ENCODE results near the gene GTF2I. TPM values are rescaled to one million over a fixed set of nuclear protein-coding genes. Genes with fewer than 3 reads are reported as not detected.
"Not testable (repeated sequence)": the region's sequence is repeated elsewhere in the genome, so short reads cannot be mapped to it uniquely, and the experiment has no call there.

GTF2I gene
- total RNA-seq, 1 donor from 2014 or later, result 310 TPM

DNA sequence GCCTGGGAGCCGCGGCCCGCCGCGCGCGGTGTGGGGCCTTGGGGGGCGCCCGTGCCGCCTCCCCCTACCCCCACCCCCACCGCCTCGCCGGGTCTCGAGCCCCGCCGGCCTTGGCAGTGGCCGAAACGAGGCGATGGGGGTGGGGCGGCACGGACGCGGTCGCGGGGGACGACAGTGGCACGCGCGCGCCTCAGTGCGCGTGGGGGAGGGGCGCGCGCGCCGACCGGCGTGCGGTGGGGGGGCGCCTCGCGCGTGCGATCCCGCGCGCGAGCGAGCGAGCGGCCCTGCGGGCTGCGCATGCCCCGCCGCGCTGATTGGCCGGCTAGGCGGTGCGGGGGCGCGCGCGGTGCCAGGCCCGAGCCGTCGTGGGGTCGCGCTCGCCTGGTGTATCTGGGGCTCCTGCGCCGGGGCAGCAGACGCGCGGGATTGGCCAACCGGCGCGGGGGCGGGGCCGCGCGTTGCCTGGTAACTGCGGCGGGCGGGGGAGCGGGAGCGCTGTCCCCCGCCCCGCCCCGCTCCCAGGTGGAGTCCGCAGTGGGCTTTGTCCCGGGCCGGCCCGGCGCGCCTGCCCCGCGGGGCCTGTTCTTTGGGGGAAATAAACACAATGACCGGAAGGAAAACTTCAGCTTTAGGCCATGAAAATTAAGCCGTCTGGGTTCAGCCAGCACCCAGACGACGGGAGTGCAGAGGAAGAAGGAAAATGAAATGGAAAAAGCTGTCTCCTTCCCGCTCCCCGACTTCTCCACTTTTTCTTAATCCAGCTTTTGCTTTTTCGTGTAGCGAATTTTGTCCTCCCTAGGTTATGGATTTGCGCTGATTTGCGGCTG is 873 bp downstream of the GTF2I start:
- peaks cover 50% of the 10 kb centered on the region for H3F3A ChIP-seq (ENCODE audit: low read depth)
- H3K27me3 ChIP-seq, result no peaks in the 10 kb centered on the region
- H3K4me3 ChIP-seq, result peak overlapping the region; percentile 99
- no peak overlapping the region for H2AFZ ChIP-seq (replicated peaks)
- H3K36me3 ChIP-seq, result no peaks in the 10 kb centered on the region
- Mint-ChIP-seq H3K27me3 (ENCODE audit: insufficient read depth, low read depth) (peaks cover 9% of the 10 kb centered on the region), H3K4me3 (peak overlapping the region; percentile 94), H3K36me3 (peaks cover 14% of the 10 kb centered on the region), H3K4me1 (peaks cover 57% of the 10 kb centered on the region), H3K27ac (peak overlapping the region; percentile 98), H3K9me3 (no peaks in the 10 kb centered on the region)
- TF ChIP-seq, protein P1, sequence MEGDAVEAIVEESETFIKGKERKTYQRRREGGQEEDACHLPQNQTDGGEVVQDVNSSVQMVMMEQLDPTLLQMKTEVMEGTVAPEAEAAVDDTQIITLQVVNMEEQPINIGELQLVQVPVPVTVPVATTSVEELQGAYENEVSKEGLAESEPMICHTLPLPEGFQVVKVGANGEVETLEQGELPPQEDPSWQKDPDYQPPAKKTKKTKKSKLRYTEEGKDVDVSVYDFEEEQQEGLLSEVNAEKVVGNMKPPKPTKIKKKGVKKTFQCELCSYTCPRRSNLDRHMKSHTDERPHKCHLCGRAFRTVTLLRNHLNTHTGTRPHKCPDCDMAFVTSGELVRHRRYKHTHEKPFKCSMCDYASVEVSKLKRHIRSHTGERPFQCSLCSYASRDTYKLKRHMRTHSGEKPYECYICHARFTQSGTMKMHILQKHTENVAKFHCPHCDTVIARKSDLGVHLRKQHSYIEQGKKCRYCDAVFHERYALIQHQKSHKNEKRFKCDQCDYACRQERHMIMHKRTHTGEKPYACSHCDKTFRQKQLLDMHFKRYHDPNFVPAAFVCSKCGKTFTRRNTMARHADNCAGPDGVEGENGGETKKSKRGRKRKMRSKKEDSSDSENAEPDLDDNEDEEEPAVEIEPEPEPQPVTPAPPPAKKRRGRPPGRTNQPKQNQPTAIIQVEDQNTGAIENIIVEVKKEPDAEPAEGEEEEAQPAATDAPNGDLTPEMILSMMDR (IDR thresholded peaks at IDR 0.05), result no peak
- TF ChIP-seq EZH2 (IDR thresholded peaks at IDR 0.05) (no peak), EZH2phosphoT487 (IDR thresholded peaks at IDR 0.05) (no peak)
- H3K9me3 ChIP-seq (ENCODE audit: low read depth), result no peaks in the 10 kb centered on the region
- H3K79me2 ChIP-seq (ENCODE audit: low read depth), result peaks cover 53% of the 10 kb centered on the region
- peak overlapping the region; percentile 95 for H3K4me2 ChIP-seq
- peaks cover 36% of the 10 kb centered on the region for H4K20me1 ChIP-seq (ENCODE audit: low read depth)
- H3K9ac ChIP-seq, result peak overlapping the region; percentile 43
- peak overlapping the region; percentile 94 for H3K27ac ChIP-seq
- peak; percentile 98 for DNase-seq (ENCODE audit: low spot score)
- H3K4me1 ChIP-seq, result peaks cover 45% of the 10 kb centered on the region

DNA sequence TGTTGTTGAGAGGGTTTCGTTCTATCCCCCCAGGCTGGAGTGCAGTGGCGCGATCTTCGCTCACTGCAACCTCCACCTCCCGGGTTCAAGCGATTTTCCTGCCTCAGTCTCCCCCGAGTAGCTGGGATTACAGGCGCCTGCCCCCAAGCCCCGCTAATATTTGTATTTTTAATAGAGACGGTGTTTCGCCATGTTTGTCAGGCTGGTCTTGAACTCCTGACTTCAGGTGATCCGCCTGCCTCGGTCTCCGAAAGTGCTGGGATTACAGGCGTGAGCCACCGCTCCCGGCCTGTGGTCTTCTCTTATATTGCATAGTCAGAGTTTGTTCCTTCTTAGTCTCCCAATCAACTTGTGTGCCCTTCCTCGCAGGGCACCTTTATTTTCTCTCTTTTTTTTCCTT is 2.7 kb downstream of the GTF2I start:
- peak overlapping the region; percentile 78 for H3K4me3 ChIP-seq
- not testable (repeated sequence) for H3K9ac ChIP-seq

DNA sequence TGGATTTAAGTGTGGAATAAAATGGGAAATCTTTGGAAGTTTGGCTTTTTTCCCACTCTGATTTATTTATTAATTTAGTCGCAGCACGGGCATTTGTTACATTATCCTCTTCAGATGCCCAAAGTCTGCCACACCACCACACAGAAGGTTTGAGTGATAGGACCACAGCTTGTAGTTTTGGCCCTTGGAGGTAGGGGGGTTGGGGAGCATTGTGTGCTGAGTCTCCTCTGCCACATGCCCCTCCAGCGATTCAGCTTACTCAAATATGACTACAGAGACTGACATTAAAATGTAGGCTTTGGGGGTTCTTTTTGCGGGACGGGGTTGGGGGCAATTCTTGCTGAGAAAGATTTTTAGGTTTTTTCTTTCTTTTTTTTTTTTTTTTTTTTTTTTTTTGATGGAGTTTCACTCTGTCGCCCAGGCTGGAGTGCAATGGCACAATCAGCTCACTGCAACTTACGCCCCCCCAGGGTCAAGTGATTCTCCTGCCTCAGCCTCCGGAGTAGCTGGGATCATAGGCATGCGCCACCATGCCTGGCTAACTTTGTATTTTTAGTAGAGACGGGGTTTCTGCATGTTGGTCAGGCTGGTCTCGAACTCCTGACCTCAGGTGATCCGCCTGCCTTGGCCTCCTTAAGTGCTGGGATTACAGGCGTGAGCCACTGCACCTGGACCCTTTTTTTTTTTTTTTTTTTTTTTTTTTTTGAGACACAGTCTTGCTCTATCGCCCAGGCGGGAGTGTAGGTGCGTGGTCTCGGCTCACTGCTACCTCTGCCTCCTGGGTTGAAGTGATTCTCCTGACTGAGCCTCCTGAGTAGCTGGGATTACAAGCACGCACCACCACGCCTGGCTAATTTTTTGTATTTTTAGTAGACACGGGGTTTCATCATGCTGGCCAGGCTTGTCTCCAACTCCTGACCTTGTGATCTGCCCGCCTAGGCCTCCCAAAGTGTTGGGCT is 4.6 kb downstream of the GTF2I start:
- H3K79me2 ChIP-seq (ENCODE audit: low read depth), result peaks cover 91% of the 10 kb centered on the region
- H3K27ac Mint-ChIP-seq, result not testable (repeated sequence)

More for the DNA sequence above, 2.7 kb downstream of the GTF2I start:
- H4K20me1 ChIP-seq (ENCODE audit: low read depth), result peaks cover 53% of the 10 kb centered on the region
- H3K27ac Mint-ChIP-seq, result peak overlapping the region; percentile 97
- H2AFZ ChIP-seq (replicated peaks); H3K9me3 ChIP-seq (ENCODE audit: low read depth); H3K36me3 ChIP-seq; H3K27me3 ChIP-seq; H3K27me3 Mint-ChIP-seq (ENCODE audit: insufficient read depth, low read depth); DNase-seq (ENCODE audit: low spot score); H3K9me3 Mint-ChIP-seq: not testable (repeated sequence)
- peaks cover 53% of the 10 kb centered on the region for H3K4me1 ChIP-seq
- H3K4me3 Mint-ChIP-seq, result peak overlapping the region; percentile 94
- peaks cover 58% of the 10 kb centered on the region for H3K4me1 Mint-ChIP-seq
- peak overlapping the region; percentile 1 for H3K27ac ChIP-seq
- peaks cover 16% of the 10 kb centered on the region for H3K36me3 Mint-ChIP-seq
- H3K79me2 ChIP-seq (ENCODE audit: low read depth), result peaks cover 71% of the 10 kb centered on the region
- H3K4me2 ChIP-seq, result peak overlapping the region; percentile 95
- H3F3A ChIP-seq (ENCODE audit: low read depth), result peaks cover 42% of the 10 kb centered on the region

DNA sequence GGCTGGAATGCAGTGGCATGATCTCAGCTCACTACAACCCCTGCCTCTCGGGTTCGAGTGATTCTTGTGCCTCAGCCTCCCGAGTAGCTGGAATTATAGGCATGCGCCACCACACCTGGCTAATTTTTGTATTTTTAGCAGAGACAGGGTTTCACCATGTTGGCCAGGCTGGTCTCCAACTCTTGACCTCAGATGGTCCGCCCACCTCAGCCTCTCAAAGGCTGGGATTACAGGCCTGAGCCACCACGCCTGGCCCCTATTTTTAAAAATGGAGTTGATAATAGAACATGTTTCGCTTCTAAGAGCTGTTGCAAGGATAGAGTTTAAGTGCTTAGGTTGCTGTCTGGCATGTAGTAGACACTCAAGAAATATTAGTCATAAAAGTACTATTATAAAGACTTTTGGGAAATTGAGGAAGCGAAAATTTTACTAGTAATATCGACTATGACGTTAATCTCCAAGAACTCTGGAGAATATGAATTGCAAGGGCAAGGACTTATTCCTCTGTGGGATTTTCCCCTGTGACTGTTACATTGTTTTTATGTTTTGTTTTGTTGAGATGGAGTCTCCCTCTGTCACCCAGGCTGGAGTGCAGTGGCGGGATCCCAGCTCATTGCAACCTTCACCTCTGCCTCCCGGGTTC is 7.9 kb downstream of the GTF2I start:
- H3K27ac ChIP-seq, result no peak overlapping the region
- H3K9me3 Mint-ChIP-seq, result no peaks in the 10 kb centered on the region
- no peak overlapping the region for H3K4me2 ChIP-seq
- no peak overlapping the region for H3K4me3 Mint-ChIP-seq
- H3K9ac ChIP-seq, result no peak overlapping the region
- H3K9me3 ChIP-seq (ENCODE audit: low read depth), result no peaks in the 10 kb centered on the region
- peaks cover 26% of the 10 kb centered on the region for H3K4me1 Mint-ChIP-seq
- peaks cover 27% of the 10 kb centered on the region for H3K4me1 ChIP-seq
- H3K79me2 ChIP-seq (ENCODE audit: low read depth), result peaks cover 100% of the 10 kb centered on the region
- peaks cover 2% of the 10 kb centered on the region for H3K27me3 Mint-ChIP-seq (ENCODE audit: insufficient read depth, low read depth)
- no peak overlapping the region for H3K4me3 ChIP-seq
- H3K27ac Mint-ChIP-seq, result no peak overlapping the region
- DNase-seq (ENCODE audit: low spot score), result no peak
- H3K36me3 Mint-ChIP-seq, result peaks cover 36% of the 10 kb centered on the region
- peaks cover 27% of the 10 kb centered on the region for H3F3A ChIP-seq (ENCODE audit: low read depth)
- no peak overlapping the region for H2AFZ ChIP-seq (replicated peaks)
- H3K27me3 ChIP-seq, result no peaks in the 10 kb centered on the region
- TF ChIP-seq EZH2 (IDR thresholded peaks at IDR 0.05), result no peak
- TF ChIP-seq EZH2phosphoT487 (IDR thresholded peaks at IDR 0.05), result no peak
- TF ChIP-seq, protein P1 (IDR thresholded peaks at IDR 0.05), result no peak
- H3K36me3 ChIP-seq, result peaks cover 6% of the 10 kb centered on the region
- peaks cover 96% of the 10 kb centered on the region for H4K20me1 ChIP-seq (ENCODE audit: low read depth)

More for the DNA sequence above, 4.6 kb downstream of the GTF2I start:
- not testable (repeated sequence) for H3K4me3 Mint-ChIP-seq; H3K9me3 Mint-ChIP-seq; H3K9ac ChIP-seq; H3K27me3 ChIP-seq; H3K27ac ChIP-seq; DNase-seq (ENCODE audit: low spot score); H3K27me3 Mint-ChIP-seq (ENCODE audit: insufficient read depth, low read depth); H3K9me3 ChIP-seq (ENCODE audit: low read depth); H3K4me3 ChIP-seq; H3K36me3 ChIP-seq; H2AFZ ChIP-seq (replicated peaks)
- H4K20me1 ChIP-seq (ENCODE audit: low read depth), result peaks cover 70% of the 10 kb centered on the region
- Mint-ChIP-seq H3K36me3 (peaks cover 26% of the 10 kb centered on the region), H3K4me1 (peaks cover 41% of the 10 kb centered on the region)
- peaks cover 36% of the 10 kb centered on the region for H3F3A ChIP-seq (ENCODE audit: low read depth)
- H3K4me2 ChIP-seq, result peak overlapping the region; percentile 95
- peaks cover 41% of the 10 kb centered on the region for H3K4me1 ChIP-seq

DNA sequence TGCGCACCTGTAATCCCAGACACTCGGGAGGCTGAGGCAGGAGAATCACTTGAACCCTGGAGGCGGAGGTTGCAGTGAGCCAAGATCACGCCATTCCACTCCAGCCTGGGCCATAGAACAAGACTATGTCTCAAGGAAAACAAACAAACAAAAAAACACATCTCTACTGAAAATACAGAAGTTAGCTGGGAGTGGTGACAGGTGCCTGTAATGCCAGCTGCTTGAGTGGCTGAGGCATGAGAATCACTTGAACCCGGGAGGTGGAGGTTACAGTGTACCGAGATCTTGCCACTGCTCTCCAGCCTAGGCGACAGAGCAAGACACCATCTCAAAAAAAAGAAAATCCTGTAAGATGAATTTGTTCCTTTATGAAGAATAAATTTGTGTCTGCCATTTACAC is 9.5 kb downstream of the GTF2I start:
- peaks cover 96% of the 10 kb centered on the region for H4K20me1 ChIP-seq (ENCODE audit: low read depth)
- not testable (repeated sequence) for H3K27ac ChIP-seq; H3K9me3 ChIP-seq (ENCODE audit: low read depth); H3K9ac ChIP-seq; DNase-seq (ENCODE audit: low spot score); H3K4me3 Mint-ChIP-seq; H3K9me3 Mint-ChIP-seq; H3K27me3 ChIP-seq; H2AFZ ChIP-seq (replicated peaks); H3K4me3 ChIP-seq; H3K4me2 ChIP-seq; H3K36me3 ChIP-seq; H3K27me3 Mint-ChIP-seq (ENCODE audit: insufficient read depth, low read depth)
- H3K4me1 ChIP-seq, result peaks cover 19% of the 10 kb centered on the region
- peaks cover 23% of the 10 kb centered on the region for H3F3A ChIP-seq (ENCODE audit: low read depth)
- Mint-ChIP-seq H3K36me3 (peaks cover 28% of the 10 kb centered on the region), H3K4me1 (peaks cover 11% of the 10 kb centered on the region), H3K27ac (peak overlapping the region; percentile 50)
- H3K79me2 ChIP-seq (ENCODE audit: low read depth), result peaks cover 100% of the 10 kb centered on the region
